Myocyte (in vitro differentiated cells): ENCODE data around the gene INSIG1. TPM values are rescaled to one million over a fixed set of nuclear protein-coding genes. Genes with fewer than 3 reads are reported as not detected.

Experiments used
- DNase-seq: peaks from one replicate; pipeline ENCODE4 v3.0.0-alpha.2; 2012; ENCODE audit warnings: low read depth
- total RNA-seq: library from RNA; depleted of rRNA; stranded (reverse); fragments of >200 nt; gene quantifications from 2 replicates; pipeline ENCODE4 v1.2.3, GENCODE V29; 2014

Gene INSIG1
- total RNA-seq, 1 donor from 2014 or later = 655 TPM

DNA sequence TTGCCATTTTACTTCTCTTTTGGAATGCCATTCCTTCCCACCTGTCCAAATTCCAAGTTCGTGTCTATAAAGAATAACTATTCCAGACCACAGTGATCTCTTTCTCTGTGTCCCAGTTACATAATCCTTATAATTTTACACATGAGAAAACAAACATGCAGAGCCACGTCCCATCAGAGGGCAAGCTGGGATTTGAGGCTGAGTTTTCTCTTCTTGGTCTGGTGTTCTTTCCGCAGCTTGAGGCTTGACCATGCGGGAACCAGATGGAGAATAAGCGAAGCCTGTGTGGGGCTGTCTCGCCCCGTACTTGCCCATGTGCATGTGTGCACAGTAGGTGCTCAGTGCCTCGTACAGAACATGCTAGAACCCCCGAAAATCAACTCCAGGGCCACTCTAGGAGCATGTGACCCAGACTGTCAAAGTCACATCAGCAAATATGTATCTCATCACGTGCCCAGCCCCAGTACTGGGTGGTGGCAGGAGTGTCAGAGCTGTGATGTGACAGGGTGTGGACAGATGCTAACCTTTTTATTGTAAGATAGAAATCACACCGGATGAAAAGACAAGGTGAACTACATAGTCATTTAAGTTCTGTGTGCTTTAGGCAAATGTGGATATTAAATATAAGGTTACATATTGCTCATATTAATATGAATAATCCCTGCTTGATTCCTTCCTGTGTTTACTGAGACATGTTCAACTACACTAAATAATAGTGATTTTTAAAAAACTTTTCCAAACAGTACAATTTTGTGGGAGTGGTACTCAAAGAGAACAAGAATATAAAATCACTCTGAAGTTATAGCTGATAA, 3.2 kb downstream of the INSIG1 start:
- DNase-seq = no peak

DNA sequence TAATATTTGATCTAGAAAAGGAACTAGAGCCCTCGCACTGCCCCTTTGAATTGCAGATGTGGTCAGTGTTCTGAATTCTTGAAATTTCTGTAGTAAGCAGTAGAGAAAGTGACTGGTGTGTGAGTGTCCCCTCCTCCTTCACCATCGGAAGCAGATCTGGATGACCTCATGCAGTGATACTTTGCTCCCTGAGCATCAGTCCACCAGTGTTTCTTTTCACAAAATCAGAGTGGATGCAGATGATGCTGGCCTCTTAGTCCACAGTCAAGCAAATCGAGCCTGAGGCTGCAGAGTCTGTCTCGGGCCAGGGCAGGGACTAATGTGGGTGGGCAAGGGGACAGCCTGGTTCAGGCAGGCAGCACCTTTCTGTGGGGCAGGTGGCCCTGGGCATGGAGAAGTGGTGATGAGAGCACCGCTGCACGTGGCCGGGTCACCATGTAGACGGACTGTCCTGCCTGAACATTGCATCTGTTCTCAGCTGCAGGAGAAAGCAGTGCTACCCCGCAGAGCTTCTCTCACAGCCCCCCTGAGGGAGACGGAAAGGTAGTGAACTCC, 5.4 kb downstream of the INSIG1 start:
- no peak for DNase-seq

DNA sequence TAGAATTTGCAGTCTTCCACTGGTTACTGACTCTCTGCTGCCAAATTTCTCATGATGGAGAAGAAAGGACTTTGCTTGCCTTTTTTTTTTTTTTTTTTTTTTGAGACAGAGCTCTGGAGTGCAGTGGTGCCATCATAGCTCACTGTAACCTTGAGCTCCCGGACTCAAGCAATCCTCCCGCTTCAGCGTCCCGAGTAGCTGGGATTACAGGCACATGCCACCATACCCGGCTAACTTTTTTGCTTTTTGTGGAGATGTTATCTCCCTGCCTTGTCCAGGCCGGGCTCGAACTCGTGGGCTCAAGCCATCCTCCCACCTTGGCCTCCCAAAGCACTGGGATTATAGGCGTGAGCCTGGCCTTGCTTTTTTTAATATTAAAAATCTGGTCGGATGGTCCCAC, 6.2 kb downstream of the INSIG1 start:
- DNase-seq = no peak

DNA sequence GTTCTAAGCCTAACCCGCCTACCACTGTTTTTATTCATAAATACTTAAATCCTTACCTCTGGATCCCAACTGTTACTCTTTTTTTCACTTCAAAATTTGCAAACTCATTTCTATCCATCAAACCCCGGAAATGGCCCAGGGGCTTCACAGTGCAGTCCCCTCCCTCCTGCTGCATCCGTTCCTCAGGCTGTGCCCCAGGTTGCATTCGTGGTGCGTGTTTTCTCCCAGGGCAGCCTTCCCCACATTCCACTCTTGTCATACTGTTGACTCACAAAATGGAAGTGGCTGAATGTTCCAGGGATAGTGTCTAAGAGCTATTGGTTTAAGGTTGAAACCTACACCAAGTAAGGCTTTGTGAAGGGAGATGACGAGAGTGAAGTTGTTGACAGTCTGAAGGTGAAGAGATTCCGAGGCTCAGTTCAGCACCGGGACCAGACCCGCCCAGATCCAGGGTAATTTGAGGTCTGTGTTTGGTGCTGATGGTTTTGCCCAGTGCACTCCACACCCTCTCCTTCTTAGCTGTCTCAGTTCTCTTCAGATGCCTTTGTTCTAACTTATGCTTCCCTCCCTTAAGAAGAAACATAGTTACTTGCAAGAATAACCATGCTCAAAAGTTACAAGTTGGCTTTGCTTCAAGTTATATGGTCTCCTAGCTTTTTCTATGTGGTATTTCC, 7.7 kb downstream of the INSIG1 start:
- DNase-seq = no peak

DNA sequence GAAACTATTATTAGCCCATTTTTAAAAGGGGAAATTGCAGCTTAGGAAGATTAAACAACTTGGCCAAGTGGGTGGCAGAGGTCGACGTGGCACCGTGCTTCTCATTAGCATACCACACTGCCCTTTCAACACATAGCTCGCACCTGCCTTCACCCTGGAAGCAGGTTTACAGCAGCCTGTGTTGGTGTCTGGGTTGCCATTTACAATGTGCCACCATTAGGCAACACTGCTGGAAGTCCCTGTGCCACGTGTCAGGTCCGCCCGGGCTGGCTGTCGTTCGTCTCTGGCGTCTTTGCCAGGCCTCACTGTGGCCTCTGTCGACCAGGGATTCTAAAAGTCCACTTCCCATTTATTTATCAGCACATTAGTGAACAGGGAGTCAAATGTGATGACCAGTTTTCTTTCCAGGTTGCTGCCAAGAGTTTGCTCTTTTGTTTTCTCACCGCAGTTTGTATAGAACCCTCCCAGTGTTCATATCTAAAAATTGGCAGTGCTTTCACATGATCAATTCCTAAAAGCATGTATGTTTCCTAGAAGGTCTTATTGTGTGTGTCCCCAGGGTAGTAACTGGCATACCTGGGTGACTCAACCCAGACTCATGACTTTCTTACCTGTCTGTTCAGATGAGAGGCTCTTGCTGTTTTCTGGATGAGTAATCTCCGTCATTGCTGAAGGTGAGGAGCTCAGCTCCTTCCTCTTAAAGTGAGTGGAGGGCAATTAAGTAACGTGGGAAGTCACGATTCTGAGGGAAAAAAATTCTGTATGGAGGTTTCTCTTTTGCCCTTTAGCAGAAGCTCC, 9.2 kb downstream of the INSIG1 start:
- no peak for DNase-seq

DNA sequence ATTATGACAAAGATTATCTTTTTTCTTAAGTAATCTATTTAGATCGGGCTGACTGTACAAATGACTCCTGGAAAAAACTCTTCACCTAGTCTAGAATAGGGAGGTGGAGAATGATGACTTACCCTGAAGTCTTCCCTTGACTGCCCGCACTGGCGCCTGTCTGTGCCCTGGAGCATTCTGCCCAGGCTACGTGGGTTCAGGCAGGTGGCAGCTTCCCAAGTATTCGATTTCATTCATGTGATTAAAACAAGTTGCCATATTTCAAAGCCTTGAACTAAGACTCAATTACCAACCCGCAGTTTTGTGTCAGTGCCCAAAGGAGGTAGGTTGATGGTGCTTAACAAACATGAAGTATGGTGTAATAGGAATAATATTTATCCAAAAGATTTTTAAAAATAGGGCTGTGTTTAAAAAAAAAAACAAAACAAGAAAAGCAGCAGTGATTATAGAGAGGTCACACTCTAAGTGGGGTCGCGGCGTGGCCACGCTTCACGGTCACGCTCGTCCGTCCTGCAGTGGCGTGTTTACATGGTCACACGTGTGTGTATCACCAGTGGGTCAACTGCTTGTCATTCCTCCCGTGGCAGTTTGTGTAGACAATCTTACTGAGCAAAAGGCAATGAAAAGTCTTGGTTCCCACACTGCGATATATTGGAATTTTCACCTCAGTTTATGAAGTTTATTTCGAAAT, 10.8 kb downstream of the INSIG1 start:
- DNase-seq = no peak

DNA sequence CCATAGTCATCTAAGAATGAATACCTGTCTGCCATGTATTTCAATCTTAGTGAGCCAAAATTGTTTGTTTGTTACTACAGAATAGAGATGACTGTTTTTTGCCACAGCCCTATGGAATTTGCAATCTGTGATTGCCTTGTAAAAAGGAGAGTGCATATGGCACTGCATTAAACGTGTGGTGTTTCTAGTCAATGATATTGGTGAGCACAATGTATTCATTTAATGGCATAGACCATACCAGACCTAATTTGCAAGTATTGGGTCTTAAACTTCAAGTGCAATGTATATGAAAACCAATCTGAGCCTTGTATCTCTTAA, 11.3 kb downstream of the INSIG1 start:
- DNase-seq = no peak

DNA sequence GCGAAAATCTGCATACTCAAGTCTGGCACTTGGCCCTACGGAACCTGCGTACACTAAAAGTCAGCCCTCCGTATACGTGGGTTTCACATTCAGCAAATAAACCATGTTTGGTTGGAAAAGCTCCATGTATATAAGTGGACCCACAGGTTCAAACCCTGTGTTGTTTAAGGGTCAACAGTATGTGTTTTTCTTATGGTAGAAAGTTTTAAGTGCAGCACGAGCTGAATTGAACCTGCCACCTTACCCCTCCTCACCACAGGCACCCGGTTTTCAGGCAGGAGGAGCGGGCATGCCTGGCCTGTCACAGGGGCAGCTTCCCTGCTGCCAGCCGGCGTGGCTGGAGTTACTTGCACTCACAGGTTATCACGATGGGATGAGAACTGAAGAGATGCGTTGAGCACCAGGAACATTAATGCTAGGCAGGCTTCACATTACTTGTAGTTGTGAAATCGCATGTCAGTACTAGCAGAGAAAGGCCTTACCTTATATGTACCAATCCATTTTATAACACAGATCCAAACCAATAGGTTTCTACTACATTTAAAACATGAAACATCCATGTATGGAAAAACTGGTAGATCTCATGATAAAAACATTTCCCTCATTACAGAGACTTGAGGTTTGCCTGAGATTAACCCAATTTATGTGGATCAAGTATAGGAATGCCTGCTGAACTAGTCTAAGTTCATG, 12.9 kb downstream of the INSIG1 start:
- DNase-seq = no peak

DNA sequence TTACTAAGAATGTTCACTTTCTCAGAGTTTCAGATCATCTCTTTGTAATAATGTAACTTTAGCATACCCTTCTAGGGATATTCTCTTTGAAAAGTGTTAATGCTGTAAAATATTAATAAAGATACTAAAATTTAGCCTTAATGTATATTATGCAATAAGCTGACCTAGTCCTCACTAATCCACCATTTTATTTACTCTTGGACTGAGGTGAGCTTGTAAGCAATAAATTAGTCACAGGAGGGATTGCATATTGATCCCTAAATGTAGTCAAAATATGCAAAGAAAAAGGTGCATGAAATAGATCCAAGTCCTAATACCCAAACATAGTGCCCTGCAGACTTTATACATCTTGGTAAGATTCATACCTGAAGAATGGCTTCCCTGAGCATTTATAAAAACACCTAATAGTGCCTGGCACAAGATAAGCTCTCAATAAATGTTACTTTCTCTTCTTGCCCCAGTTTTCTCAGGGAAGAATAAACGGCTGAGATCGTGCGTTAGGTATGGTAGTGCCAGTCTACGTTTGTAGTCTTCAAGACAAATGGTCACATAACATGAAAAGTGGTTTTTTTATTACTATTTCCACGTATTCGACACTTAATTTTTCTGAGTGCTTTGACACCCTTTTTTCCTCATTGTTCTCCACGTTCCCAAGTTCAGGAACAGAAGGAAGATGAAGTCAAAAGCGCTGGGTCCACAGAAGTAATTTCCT, 14.3 kb downstream of the INSIG1 start:
- DNase-seq = no peak

DNA sequence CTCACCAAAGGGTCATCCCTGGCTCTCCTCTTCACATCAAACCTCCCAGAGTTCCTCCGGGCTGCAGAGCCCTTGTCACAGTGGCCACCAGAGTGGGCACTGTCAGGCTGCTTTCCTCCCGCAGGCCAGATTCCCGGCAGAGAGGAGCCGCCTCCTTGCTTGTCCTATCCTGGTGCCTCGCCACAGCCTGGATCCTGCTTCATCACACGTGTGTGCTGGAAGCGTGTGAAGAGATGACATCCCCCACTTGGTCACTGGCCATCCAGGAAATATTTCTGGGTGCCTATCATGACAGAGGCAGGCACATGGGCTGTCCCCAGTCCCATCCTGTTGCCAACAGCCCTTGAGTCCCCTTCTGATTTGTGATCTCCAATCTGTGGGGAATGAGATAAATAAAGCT, 15.0 kb downstream of the INSIG1 start:
- DNase-seq = no peak

DNA sequence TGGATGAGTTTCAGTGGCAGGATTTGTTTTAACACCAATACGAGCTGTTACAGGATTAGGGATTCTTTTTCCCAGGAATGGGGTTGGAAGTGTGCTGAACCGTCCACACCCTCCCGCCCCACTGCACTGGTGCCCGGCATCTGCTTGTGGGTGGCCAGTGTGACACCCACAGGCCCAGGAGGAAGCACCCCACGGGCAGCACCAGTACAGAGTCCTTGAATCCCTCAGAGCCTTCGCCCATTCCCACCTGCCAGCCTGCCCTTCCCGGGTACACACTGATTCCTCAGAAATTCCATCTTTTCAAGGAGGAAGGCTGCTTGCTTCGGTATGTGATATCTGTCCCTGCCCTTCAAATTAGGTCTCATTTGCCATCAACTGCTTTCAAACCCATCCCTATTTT, 15.4 kb downstream of the INSIG1 start:
- DNase-seq = no peak

DNA sequence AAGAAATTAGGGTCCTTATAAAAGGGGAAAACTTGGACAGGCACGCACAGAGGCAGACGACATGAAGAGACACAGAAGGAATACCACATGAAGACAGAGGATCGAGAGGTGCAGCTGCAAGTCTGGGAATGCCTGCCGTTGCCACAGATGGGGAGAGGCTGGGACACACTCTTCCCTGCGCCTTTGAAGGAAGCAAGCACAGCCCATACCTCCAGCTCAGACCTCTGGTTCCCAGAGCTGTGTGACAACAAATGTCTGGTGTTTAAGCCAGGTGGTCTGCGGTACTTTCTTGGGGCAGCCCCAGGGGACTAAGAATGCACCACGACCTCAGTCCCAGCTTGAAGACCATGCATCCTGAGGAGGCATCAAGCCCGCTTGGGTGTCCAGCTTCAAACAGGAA, 18.3 kb downstream of the INSIG1 start:
- no peak for DNase-seq

DNA sequence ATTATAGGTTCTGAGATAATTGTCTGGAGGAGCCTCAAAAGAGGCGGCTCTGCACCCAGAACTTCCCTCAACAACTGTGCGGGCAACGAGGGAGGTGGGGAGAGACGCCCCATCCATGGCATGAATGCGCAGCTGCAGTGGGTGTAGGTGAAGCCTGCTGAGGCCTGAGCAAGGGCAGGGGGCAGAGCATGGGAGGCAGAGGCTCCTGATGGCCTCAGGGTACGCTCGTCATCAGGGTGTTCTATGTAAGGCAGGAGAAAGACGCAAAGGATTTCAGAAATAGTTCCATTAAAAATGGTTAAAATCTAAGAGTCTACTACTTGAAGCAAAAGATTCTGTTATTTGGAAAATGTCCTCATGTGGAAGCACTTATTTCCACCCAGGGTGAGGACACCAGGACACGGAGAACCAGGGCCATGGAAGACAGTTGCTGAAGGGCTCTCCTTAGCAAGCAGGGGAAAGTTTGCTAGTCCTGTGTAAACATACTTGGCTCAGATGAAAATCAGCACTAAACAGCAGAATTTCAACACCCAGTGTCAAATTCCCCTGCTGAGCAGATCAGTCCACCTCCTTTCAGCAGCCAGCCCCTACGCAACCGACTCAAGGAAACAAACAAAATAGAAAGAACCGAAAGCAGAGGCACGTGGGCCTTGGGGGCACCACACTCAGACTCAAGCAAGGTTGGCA, 18.9 kb downstream of the INSIG1 start:
- DNase-seq = no peak

DNA sequence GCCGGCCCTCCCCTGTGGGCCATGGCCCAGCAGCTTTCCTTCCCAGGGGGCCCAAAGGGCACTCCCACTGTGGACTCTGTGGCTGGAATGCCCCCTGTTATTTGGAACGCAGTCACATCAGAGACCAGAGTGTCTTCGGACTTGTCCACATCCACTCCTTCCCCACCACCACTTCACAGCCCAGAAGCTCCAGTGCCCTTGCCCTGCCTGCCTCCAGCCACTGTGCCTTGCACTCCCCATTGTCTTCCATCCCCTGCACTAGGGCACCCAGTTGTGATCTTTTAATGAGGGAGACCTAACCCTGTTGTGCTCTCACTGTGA, 19.4 kb downstream of the INSIG1 start:
- DNase-seq = no peak

DNA sequence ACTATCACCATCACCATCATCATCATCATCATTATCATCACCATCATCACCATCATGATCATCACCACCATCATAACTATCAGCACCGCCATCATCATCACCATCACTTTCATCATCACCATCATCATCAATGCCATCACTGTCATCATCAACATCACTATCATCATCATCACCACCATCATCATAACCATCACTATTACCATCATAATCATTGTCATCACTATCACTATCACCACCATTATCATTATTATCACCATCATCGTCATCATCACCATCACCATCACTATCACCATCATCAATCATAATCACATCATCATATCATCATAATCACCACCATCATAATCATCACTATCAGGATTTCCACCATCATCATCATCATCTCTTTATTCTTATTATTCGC, 20.6 kb downstream of the INSIG1 start:
- DNase-seq = no peak

DNA sequence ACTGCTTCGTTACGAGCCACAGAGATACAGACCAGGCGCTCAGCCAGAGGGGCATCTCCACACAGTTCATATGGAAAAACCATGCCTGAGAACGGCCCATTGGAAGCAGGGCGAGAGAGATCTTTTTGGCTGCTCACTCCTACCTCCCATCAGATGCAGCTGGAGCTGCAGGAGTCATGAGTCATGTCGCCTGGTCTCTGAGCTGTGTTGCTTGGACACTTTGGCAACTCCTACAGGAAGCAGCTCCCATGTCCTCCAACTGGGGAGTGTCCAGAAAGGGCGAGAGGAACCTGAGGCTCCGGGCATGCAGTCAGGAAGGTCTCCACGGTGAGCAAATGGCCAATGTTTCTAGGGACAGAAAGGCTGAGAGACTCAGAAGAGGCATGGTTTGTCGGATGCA, 24.9 kb downstream of the INSIG1 start:
- DNase-seq = no peak

DNA sequence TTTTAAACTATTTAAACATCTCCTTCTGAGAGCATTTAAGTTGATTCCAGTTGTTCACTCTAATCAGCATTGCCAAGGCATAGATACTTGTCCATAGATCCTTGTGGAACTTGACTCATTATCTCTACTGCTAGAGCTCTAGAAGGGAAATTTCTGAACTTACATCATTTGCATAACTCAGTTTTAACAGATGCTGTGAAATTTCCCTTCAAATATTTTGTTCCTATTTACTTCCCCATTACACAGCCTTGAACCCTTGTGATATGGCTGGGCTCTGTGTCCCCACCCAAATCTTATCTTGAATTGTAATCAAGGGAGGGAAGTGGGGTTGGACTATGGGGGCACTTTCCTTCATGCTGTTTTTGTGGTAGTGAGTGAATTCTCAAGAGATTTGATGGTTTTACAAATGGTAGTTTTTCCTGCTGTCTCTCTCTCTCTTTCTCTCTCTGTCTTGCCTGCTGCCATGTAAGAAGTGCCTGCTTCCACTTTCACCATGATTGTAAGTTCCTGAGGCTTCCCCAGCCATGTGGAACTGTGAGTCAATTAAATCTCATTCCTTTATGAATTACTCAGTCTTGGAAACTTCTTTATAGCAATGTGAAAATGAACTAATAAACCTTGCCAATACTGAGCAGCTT, 25.4 kb downstream of the INSIG1 start:
- DNase-seq = no peak

DNA sequence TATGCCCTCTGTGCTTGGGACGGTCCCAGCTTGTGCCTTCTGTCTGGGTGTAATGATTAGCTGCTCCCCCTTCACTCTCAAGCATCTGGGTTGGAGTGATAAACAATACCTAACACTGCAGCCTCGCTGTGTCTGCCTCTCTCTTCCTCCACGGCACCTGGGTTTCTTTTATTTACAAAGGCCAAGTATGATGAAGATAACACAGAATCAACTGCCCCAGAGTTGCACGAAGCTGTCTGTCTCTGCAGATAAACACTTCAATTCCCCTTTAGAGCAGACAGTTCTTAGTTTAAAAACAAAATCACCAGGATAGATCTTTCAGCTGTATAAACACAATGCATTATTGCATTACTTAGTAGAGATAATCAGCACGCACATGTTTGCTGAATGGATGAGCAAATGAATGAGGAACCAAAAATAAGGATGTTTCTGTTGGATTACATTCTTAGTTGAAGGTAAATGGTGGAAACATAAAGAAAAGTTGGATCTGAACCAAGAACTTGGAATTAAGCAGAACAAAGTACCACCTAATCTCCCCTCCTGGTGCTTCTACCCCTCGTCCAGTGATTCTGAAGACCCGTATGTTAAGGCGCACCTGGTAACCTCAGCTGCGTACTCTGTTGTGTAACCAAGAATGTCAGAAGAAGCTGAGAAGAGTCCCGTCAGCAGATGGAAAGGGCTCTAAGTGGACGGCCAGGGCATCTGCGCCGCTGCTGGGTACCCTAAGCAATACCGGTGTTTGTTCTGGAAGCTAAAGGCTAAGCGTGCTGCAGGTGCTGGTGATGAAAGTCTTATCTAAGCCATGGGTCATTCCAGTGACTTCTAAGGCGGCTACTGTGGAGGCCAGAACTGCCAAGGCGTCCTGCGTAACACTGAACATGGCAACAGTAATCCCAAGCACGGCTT, 26.6 kb downstream of the INSIG1 start:
- no peak for DNase-seq
